Measurements from ENCODE around the gene MAPRE2. TPM values are rescaled to one million over a fixed set of nuclear protein-coding genes. Genes with fewer than 3 reads are reported as not detected.

The MAPRE2 gene
- total RNA-seq, 2 donors from 2014 or later: 91.4 to 111 TPM

GRCh38 chr18:35132021-35132902, 91.0 kb downstream of the MAPRE2 start:
- Mint-ChIP-seq H3K27ac (peak overlapping the region; percentile 9), H3K4me3 (no peak overlapping the region), H3K4me1 (peaks cover 18% of the 10 kb centered on the region), H3K36me3 (ENCODE audit: low read depth) (peaks cover 15% of the 10 kb centered on the region), H3K27me3 (no peaks in the 10 kb centered on the region)
- ATAC-seq (no peak), DNase-seq (no peak)
- H3K9me3 ChIP-seq (ENCODE audit: control insufficient read depth, low read length, poor library complexity, severe bottlenecking): no peaks in the 10 kb centered on the region

GRCh38 chr18:35134190-35134730, 93.0 kb downstream of the MAPRE2 start:
- Mint-ChIP-seq H3K4me3 (no peak overlapping the region), H3K27me3 (no peaks in the 10 kb centered on the region), H3K36me3 (ENCODE audit: low read depth) (peaks cover 10% of the 10 kb centered on the region), H3K4me1 (peaks cover 16% of the 10 kb centered on the region), H3K27ac (peak overlapping the region; percentile 49)
- H3K9me3 ChIP-seq (ENCODE audit: control insufficient read depth, low read length, poor library complexity, severe bottlenecking): no peaks in the 10 kb centered on the region
- no peak for ATAC-seq
- DNase-seq: no peak

GRCh38 chr18:35134791-35135531, 93.7 kb downstream of the MAPRE2 start:
- Mint-ChIP-seq H3K27ac (peak overlapping the region; percentile 16), H3K27me3 (no peaks in the 10 kb centered on the region), H3K4me3 (no peak overlapping the region), H3K4me1 (peaks cover 14% of the 10 kb centered on the region), H3K36me3 (ENCODE audit: low read depth) (peaks cover 10% of the 10 kb centered on the region)
- ATAC-seq (no peak), DNase-seq (no peak)
- no peaks in the 10 kb centered on the region for H3K9me3 ChIP-seq (ENCODE audit: control insufficient read depth, low read length, poor library complexity, severe bottlenecking)

- no peaks in the 10 kb centered on the region for H3K27me3 Mint-ChIP-seq
- H3K36me3 Mint-ChIP-seq (ENCODE audit: low read depth): peaks cover 14% of the 10 kb centered on the region
- ATAC-seq: no peak
- no peaks in the 10 kb centered on the region for H3K9me3 ChIP-seq (ENCODE audit: control insufficient read depth, low read length, poor library complexity, severe bottlenecking)
- H3K4me3 Mint-ChIP-seq: peak overlapping the region; percentile 19
- peak overlapping the region; percentile 19 for H3K27ac Mint-ChIP-seq
- H3K4me1 Mint-ChIP-seq: peaks cover 13% of the 10 kb centered on the region
- no peak for DNase-seq
Measured at GRCh38 chr18:35136248-35136647, 95.0 kb downstream of the MAPRE2 start.

- DNase-seq (no peak), ATAC-seq (no peak)
- Mint-ChIP-seq H3K36me3 (ENCODE audit: low read depth) (peaks cover 11% of the 10 kb centered on the region), H3K4me3 (no peak overlapping the region), H3K27me3 (no peaks in the 10 kb centered on the region), H3K4me1 (peaks cover 12% of the 10 kb centered on the region), H3K27ac (peak overlapping the region; percentile 19)
- H3K9me3 ChIP-seq (ENCODE audit: control insufficient read depth, low read length, poor library complexity, severe bottlenecking): no peaks in the 10 kb centered on the region
Measured at GRCh38 chr18:35136885-35137284, 95.7 kb downstream of the MAPRE2 start.

- DNase-seq (no peak), ATAC-seq (no peak)
- H3K27me3 Mint-ChIP-seq: no peaks in the 10 kb centered on the region
- peaks cover 11% of the 10 kb centered on the region for H3K36me3 Mint-ChIP-seq (ENCODE audit: low read depth)
- peaks cover 10% of the 10 kb centered on the region for H3K4me1 Mint-ChIP-seq
- H3K9me3 ChIP-seq (ENCODE audit: control insufficient read depth, low read length, poor library complexity, severe bottlenecking): no peaks in the 10 kb centered on the region
- H3K27ac Mint-ChIP-seq: peak overlapping the region; percentile 63
- H3K4me3 Mint-ChIP-seq: no peak overlapping the region
Measured at GRCh38 chr18:35137632-35138031, 96.4 kb downstream of the MAPRE2 start.

- no peaks in the 10 kb centered on the region for H3K27me3 Mint-ChIP-seq
- no peak overlapping the region for H3K27ac Mint-ChIP-seq
- H3K4me3 Mint-ChIP-seq: no peak overlapping the region
- no peaks in the 10 kb centered on the region for H3K9me3 ChIP-seq (ENCODE audit: control insufficient read depth, low read length, poor library complexity, severe bottlenecking)
- DNase-seq (no peak), ATAC-seq (no peak)
- peaks cover 8% of the 10 kb centered on the region for H3K4me1 Mint-ChIP-seq
- peaks cover 10% of the 10 kb centered on the region for H3K36me3 Mint-ChIP-seq (ENCODE audit: low read depth)
Measured at GRCh38 chr18:35138773-35139172, 97.6 kb downstream of the MAPRE2 start.

GRCh38 chr18:35139517-35139916, 98.3 kb downstream of the MAPRE2 start:
- Mint-ChIP-seq H3K27ac (no peak overlapping the region), H3K27me3 (no peaks in the 10 kb centered on the region)

GRCh38 chr18:35141077-35141476, 99.9 kb downstream of the MAPRE2 start:
- DNase-seq (no peak), ATAC-seq (no peak)
- Mint-ChIP-seq H3K4me1 (peaks cover 8% of the 10 kb centered on the region), H3K4me3 (peak overlapping the region; percentile 39), H3K27ac (peak overlapping the region; percentile 87), H3K36me3 (ENCODE audit: low read depth) (peaks cover 10% of the 10 kb centered on the region), H3K27me3 (no peaks in the 10 kb centered on the region)
- H3K9me3 ChIP-seq (ENCODE audit: control insufficient read depth, low read length, poor library complexity, severe bottlenecking): no peaks in the 10 kb centered on the region

More at GRCh38 chr18:35139517-35139916, 98.3 kb downstream of the MAPRE2 start:
- Mint-ChIP-seq H3K4me1 (peaks cover 8% of the 10 kb centered on the region), H3K4me3 (no peak overlapping the region), H3K36me3 (ENCODE audit: low read depth) (peaks cover 10% of the 10 kb centered on the region)
- no peaks in the 10 kb centered on the region for H3K9me3 ChIP-seq (ENCODE audit: control insufficient read depth, low read length, poor library complexity, severe bottlenecking)
- ATAC-seq (no peak), DNase-seq (no peak)

GRCh38 chr18:35141567-35142274, 100.5 kb downstream of the MAPRE2 start:
- H3K4me1 Mint-ChIP-seq: peaks cover 8% of the 10 kb centered on the region
- peak overlapping the region; percentile 87 for H3K27ac Mint-ChIP-seq
- no peaks in the 10 kb centered on the region for H3K27me3 Mint-ChIP-seq
- DNase-seq (no peak), ATAC-seq (no peak)
- no peaks in the 10 kb centered on the region for H3K9me3 ChIP-seq (ENCODE audit: control insufficient read depth, low read length, poor library complexity, severe bottlenecking)
- H3K4me3 Mint-ChIP-seq: peak overlapping the region; percentile 39
- peaks cover 8% of the 10 kb centered on the region for H3K36me3 Mint-ChIP-seq (ENCODE audit: low read depth)

GRCh38 chr18:35142275-35142615, 101.0 kb downstream of the MAPRE2 start:
- Mint-ChIP-seq H3K36me3 (ENCODE audit: low read depth) (peaks cover 8% of the 10 kb centered on the region), H3K27ac (no peak overlapping the region)

GRCh38 chr18:35143622-35144596, 102.7 kb downstream of the MAPRE2 start:
- H3K4me1 Mint-ChIP-seq: peaks cover 5% of the 10 kb centered on the region
- H3K9me3 ChIP-seq (ENCODE audit: control insufficient read depth, low read length, poor library complexity, severe bottlenecking): no peaks in the 10 kb centered on the region
- ATAC-seq (peak; percentile 63), DNase-seq (peak in 1 of 3 donors; percentile 9)
- H3K4me3 Mint-ChIP-seq: no peak overlapping the region
- H3K27ac Mint-ChIP-seq: peak overlapping the region; percentile 3
- H3K36me3 Mint-ChIP-seq (ENCODE audit: low read depth): peaks cover 9% of the 10 kb centered on the region
- no peaks in the 10 kb centered on the region for H3K27me3 Mint-ChIP-seq

More at GRCh38 chr18:35142275-35142615, 101.0 kb downstream of the MAPRE2 start:
- no peaks in the 10 kb centered on the region for H3K9me3 ChIP-seq (ENCODE audit: control insufficient read depth, low read length, poor library complexity, severe bottlenecking)
- DNase-seq (no peak), ATAC-seq (no peak)
- peaks cover 8% of the 10 kb centered on the region for H3K4me1 Mint-ChIP-seq
- H3K27me3 Mint-ChIP-seq: no peaks in the 10 kb centered on the region
- H3K4me3 Mint-ChIP-seq: peak overlapping the region; percentile 19
